GM19324 (cell line): ENCODE measurements around the gene C10orf71.
A peak's percentile ranks its signal among the peaks of the same experiment; 100 is the strongest.

Experiments
- ATAC-seq: cut with Tn5 transposase; IDR thresholded peaks from one replicate; pipeline ENCODE4 v1.9.1; 2021; ENCODE audit warnings: mild to moderate bottlenecking, moderate library complexity; ENCODE audit not compliant: unreplicated experiment, low FRiP score

Gene C10orf71, protein sequence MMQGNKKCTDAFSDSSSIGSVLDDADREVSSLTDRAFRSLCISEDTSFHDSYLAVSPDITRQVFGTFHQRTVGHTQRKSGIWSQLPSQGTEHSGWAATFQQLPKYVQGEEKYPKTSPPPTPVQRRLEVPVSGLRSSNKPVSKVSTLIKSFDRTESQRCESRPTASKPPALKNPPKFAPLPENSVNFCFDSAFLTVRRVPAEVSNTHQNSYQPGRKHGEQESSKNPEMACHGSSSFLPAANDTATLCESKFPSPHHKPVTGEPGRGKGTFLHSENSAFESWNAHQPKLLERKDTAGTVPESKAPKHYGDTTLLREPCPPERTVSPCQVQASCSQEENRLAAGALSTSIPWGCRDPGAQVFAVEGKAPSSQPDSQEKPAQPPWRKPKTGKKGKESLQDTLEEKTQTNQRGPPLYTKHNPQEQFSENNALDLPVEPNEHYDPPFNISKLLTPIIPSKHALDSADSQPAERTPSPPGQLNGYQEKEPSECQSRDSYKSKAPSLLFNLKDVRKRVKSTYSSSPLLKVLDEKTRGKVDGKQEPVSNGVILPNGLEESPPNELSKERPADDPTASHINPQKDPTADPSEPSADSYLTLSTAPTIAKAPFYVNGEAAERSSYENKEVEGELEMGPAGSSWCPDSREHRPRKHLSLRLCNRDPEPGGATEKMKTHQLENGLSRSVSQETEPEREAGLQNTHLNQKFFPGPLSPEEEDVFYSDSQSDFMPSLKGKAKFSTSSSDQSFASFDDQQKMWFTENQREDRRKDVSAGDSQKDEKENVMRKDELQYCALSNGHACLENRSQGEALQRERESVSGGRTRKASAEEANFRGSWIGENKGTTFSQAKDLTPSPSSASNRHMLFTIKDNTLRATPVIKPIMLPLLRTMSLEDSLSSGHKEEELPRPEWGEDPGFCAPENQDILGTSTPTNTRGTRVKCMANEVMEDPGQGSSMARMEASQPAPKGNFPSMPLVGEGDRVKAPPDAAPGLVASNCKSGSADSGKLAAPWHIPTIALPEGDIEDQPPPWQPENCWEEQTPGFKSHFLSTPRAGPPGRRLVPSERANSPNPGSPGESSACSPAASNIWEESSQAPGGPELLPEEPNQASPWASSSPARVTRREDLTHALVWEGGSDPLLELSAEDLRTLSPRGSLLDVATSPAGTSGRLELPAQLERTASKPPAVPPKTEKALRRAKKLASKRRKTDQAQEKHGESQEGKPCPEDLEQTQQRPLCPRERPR (N-terminal part only)

GRCh38 chr10:49298983-49299815 lies at the start of gene C10orf71:
Gene C10orf71, plus strand, starts transcription at chr10:49299170. Its CDS starts 23,376 bp downstream, at chr10:49322546.
- ATAC-seq, result peak; percentile 6

- ATAC-seq, result no peak
Measured at GRCh38 chr10:49252313-49253034, 46.5 kb upstream of the C10orf71 start.

- no peak for ATAC-seq
Measured at GRCh38 chr10:49253340-49253906, 45.5 kb upstream of the C10orf71 start.

GRCh38 chr10:49254150-49254549 lies 44.8 kb upstream of the C10orf71 start:
- ATAC-seq, result no peak

- ATAC-seq, result no peak
Measured at GRCh38 chr10:49254556-49255318, 44.2 kb upstream of the C10orf71 start.

GRCh38 chr10:49255883-49256282 lies 43.1 kb upstream of the C10orf71 start:
- ATAC-seq, result no peak

DNA sequence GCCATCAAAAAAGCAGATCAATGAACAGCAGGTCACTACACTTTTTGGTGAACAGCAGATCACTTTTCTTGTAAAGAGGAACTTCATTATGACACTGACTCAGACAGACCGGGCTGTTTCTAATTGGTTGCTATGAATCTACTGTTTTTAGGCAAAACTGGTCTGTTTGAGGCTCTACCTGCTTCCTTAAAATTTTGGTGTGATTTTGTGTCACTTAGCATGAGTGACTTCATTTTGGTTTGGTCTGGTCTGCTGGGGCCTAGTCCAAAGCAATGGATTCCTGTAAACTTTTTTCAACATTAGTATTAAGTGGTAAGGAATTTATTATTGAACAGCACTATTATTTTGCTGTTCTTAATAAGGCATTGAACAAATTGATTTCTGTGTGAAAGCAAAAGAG lies 41.8 kb upstream of the C10orf71 start:
- ATAC-seq, result no peak

DNA sequence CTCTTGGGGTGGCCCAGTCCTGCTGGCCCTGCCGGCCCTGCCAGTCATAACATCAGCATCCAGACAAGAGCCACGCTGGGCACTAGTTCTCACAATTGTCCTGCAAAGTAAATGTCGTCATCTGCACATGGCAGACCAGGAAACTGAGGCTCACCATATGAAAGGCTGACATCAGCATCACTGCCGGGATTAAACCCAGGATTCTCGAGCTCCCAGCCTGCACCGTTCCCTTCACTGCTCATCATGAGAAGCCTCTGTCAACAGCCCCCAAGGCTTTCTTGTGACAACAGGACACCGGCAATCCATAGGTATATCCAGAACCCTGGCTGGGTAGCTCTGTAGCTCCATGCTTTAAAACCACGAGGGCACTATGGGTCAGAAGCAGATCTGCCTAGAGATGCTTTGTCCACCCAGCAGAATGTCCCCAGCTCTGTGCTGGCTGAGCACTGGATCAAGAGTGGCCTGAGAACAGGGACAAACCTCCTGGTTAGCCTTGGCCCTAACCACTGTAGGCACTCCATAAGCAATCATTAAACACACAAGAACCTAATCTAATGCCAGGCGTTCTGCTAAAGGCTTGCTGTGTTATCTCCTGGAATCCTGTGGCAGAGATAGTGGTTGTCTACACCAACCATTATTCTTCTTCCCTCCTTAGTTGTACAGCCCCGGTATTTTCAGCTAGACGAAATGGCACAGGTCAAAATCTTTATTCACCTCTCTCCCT lies 41.2 kb upstream of the C10orf71 start:
- no peak for ATAC-seq

DNA sequence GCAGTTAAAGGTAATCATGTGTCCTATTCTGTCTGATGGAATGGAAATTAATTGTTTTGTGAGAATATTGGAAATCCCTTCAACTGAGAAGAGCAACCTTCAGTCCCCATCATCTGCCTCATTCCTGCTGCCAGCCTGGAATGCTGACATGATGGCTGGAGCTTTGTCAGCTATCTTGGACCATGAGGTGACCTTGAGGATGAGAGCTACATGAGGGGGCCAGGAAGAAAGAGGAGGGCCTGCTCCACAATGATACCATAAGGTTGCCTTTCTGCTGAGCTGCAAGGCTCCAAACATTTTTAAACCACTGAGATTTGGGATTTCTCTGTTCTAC lies 40.7 kb upstream of the C10orf71 start:
- no peak for ATAC-seq

DNA sequence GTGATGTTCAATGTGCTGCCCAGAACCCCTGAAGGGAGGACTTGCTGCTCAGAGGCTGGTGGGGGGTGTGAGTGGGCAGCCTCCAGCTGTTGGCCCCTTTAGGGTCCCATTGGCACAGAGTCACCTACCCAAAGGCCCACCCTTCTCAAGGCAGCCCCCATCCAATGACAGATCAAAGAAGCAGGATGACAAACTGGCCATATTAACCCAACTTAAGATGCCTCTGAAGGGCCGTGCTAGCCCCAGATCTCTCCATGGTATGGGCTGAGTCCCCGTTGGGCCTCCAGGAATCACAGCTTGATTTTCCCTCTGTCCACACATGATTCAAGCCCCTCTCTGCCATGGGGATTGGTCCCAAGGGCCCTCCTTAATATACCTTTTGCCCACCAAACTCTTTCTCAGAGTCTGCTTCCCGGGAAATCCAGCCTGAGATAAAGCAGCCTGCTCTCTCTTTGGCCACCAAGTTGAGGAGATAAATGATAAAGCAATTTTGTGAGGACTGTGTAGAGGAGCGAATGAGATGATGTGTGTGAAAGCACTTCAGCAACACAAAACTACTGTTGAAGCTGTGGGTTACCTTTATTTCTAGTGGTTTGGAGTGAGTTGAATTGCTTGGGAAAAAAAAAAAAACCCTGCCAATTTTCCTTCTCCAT lies 38.2 kb upstream of the C10orf71 start:
- no peak for ATAC-seq

- no peak for ATAC-seq
Measured at GRCh38 chr10:49263591-49263990, 35.4 kb upstream of the C10orf71 start.

- no peak for ATAC-seq
Measured at GRCh38 chr10:49264177-49264677, 34.7 kb upstream of the C10orf71 start.

DNA sequence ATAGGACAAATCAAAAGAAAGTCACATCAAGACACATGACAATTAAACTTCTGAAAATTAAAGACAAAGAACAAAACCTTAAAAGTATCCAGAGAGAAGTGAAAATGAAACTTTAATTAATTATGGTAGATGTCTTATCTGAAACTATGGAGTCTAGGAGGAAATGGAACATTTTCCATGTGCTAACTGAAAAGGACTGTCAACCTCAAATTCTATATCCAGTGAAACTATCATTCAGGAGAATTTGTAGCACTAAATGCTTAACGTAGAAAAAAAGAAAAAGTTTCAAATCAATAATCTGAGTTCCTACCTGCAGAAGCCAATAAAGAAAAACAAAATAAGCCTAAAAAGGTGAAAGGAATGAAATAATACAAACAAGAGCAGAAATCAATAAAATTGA lies 33.1 kb upstream of the C10orf71 start:
- ATAC-seq, result no peak

- ATAC-seq, result no peak
Measured at GRCh38 chr10:49268185-49268584, 30.8 kb upstream of the C10orf71 start.

DNA sequence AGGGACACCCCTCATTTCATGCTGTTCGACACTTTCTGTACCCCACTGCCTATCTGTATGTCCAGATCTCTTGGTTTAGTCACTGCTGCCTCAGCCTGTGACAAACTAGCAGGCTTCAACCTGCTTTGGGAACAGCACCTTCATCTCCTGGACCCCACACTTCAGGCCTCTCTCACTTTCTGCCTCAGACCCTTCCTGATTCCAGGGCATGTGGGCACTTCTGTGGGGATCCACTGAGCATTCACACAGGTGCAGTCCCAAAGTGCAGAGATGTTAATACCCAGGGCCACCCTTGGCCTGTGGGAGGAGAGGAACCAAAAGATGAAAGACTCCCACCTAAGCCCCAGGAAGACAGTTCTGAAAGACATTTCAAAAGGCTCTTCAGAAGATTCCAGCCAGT lies 29.4 kb upstream of the C10orf71 start:
- ATAC-seq, result no peak

DNA sequence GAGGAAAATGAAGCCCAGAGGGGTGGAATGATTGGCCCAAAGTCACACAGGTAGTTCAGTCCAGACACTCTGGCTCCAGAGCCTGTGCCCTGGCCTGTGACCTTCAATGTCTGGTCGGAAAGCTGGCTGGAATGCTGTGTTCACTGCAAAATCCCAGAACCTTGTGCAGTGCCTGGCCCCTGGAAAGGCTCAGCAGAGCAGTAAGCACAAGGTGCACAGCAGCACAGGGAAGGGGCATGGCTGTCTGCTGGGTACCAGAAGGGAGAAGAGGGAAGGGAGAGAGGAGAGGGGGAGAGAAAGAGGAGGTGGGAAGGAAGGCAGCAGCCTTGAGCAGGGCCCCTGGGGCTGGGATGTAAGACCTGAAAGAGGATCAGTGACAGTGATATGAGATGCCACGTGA lies 28.4 kb upstream of the C10orf71 start:
- ATAC-seq, result no peak

- ATAC-seq, result no peak
Measured at GRCh38 chr10:49271346-49271745, 27.6 kb upstream of the C10orf71 start.
